Mesodermal cell (in vitro differentiated cells): ENCODE results near the gene CIT.

ENCODE experiments used
- H3K27ac ChIP-seq: 2 replicates; pipeline ENCODE4 v1.7.0; 2013; ENCODE audit warnings: mild to moderate bottlenecking, low read depth, low read length, moderate library complexity; ENCODE audit not compliant: severe bottlenecking
- H3K36me3 ChIP-seq: 2 replicates; pipeline ENCODE4 v1.7.1; 2013; ENCODE audit warnings: mild to moderate bottlenecking, low read length, moderate library complexity; ENCODE audit not compliant: control insufficient read depth, insufficient read depth
- H3K4me1 ChIP-seq: one replicate; pipeline ENCODE4 v1.7.1; 2013; ENCODE audit warnings: mild to moderate bottlenecking, low read length; ENCODE audit not compliant: insufficient read depth, control insufficient read depth, poor library complexity, severe bottlenecking
- H3K4me3 ChIP-seq: 2 replicates; pipeline ENCODE4 v1.7.0; 2013; ENCODE audit warnings: low read length, control low read depth, mild to moderate bottlenecking; ENCODE audit not compliant: insufficient read depth, poor library complexity, severe bottlenecking; ENCODE audit errors: extremely low read depth
- H3K9me3 ChIP-seq: 2 replicates; pipeline ENCODE4 v1.7.1; 2013; ENCODE audit warnings: mild to moderate bottlenecking, low read length, moderate library complexity; ENCODE audit not compliant: control insufficient read depth
- WGBS, 2 experiments: methylation state at CpG; one replicate each; pipeline ENCODE4 v1.1.5; 2013; ENCODE audit warnings: missing lambda C conversion rate in 2 of 2; ENCODE audit not compliant: insufficient coverage in 2 of 2; 5-methylcytosine and 5-hydroxymethylcytosine counted together

The CIT gene

GRCh38 chr12:119689935-119690500 lies 187.1 kb downstream of the CIT start:
- WGBS, 2 experiments, result 94 to 98% methylated on average over 24 to 37 of the region's 38 CpGs
- no peaks in the 10 kb centered on the region for H3K9me3 ChIP-seq
- H3K27ac ChIP-seq, result no peak overlapping the region
- H3K4me3 ChIP-seq, result no peak overlapping the region
- peaks cover 72% of the 10 kb centered on the region for H3K36me3 ChIP-seq
- H3K4me1 ChIP-seq, result no peaks in the 10 kb centered on the region

GRCh38 chr12:119687879-119688278 lies 189.2 kb downstream of the CIT start:
- Histone ChIP-seq H3K27ac (no peak overlapping the region), H3K9me3 (no peaks in the 10 kb centered on the region), H3K4me3 (no peak overlapping the region), H3K36me3 (peaks cover 79% of the 10 kb centered on the region), H3K4me1 (no peaks in the 10 kb centered on the region)
- 88 to 93% methylated on average over 2 to 9 of the region's 9 CpGs for WGBS, 2 experiments

DNA sequence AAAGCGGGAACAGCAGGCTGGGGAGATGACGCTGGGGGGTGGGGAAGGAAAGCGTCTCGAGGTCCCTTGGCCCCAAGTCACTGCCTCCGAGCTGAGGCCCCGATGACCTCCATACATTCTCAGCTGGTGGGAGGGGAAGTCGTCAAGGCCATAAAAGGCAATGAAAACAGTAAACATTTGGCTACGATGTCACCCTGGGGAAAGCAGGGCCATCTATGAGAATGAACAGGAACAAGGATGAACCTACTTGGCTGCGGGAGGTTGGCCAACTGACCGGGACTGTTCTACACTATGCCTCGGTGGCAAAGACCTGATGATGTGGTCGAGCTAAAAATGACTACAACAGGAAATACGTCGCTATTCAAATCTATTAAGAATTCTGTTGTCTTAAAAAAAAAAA lies 189.7 kb downstream of the CIT start:
- H3K27ac ChIP-seq, result no peak overlapping the region
- no peak overlapping the region for H3K4me3 ChIP-seq
- WGBS, 2 experiments, result 90 to 91% methylated on average over 8 to 12 of the region's 14 CpGs
- peaks cover 79% of the 10 kb centered on the region for H3K36me3 ChIP-seq
- no peaks in the 10 kb centered on the region for H3K9me3 ChIP-seq
- H3K4me1 ChIP-seq, result no peaks in the 10 kb centered on the region

GRCh38 chr12:119686776-119687175 lies 190.3 kb downstream of the CIT start:
- WGBS, 2 experiments, result 91 to 97% methylated on average over 13 of the region's 13 CpGs
- no peaks in the 10 kb centered on the region for H3K4me1 ChIP-seq
- no peaks in the 10 kb centered on the region for H3K9me3 ChIP-seq
- no peak overlapping the region for H3K4me3 ChIP-seq
- H3K36me3 ChIP-seq, result peaks cover 81% of the 10 kb centered on the region
- no peak overlapping the region for H3K27ac ChIP-seq

- Histone ChIP-seq H3K9me3 (no peaks in the 10 kb centered on the region), H3K4me1 (no peaks in the 10 kb centered on the region), H3K4me3 (no peak overlapping the region), H3K36me3 (peaks cover 81% of the 10 kb centered on the region), H3K27ac (no peak overlapping the region)
- WGBS, 2 experiments, result 95 to 96% methylated on average over 11 to 12 of the region's 12 CpGs
Measured at GRCh38 chr12:119686355-119686754, 190.8 kb downstream of the CIT start.

GRCh38 chr12:119685375-119685774 lies 191.7 kb downstream of the CIT start:
- H3K4me3 ChIP-seq, result no peak overlapping the region

GRCh38 chr12:119684711-119685369 lies 192.3 kb downstream of the CIT start:
- H3K36me3 ChIP-seq, result peaks cover 81% of the 10 kb centered on the region
- H3K9me3 ChIP-seq, result no peaks in the 10 kb centered on the region
- H3K4me1 ChIP-seq, result no peaks in the 10 kb centered on the region
- 100% methylated on average over 2 to 6 of the region's 10 CpGs for WGBS, 2 experiments
- no peak overlapping the region for H3K27ac ChIP-seq
- H3K4me3 ChIP-seq, result no peak overlapping the region

More at GRCh38 chr12:119685375-119685774, 191.7 kb downstream of the CIT start:
- 96 to 97% methylated on average over 4 of the region's 4 CpGs for WGBS, 2 experiments
- Histone ChIP-seq H3K4me1 (no peaks in the 10 kb centered on the region), H3K27ac (no peak overlapping the region), H3K36me3 (peaks cover 81% of the 10 kb centered on the region), H3K9me3 (no peaks in the 10 kb centered on the region)

DNA sequence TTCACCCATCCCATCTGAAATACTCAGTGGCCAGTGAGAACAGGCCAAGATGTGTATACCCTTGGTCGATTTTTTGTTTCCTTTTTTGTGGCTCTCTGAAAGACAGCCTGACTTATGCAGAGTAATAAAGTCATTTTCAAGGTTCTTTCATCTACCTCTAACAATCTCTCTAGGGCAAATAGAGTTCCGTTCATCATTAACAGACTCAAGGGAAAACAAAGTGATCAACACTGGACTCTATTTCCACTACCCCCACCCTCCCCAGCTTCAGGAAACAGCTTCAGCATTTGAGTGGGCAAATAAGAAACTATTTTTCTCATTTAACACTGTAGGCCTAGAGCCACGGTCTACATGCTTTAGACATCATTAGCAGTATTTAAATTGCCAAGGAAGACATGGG lies 193.3 kb downstream of the CIT start:
- Histone ChIP-seq H3K27ac (no peak overlapping the region), H3K4me3 (no peak overlapping the region), H3K36me3 (peaks cover 81% of the 10 kb centered on the region), H3K9me3 (no peaks in the 10 kb centered on the region), H3K4me1 (no peaks in the 10 kb centered on the region)
- WGBS, 2 experiments, result 100% methylated on average over 1 to 2 of the region's 3 CpGs

- Histone ChIP-seq H3K36me3 (peaks cover 81% of the 10 kb centered on the region), H3K27ac (no peak overlapping the region), H3K4me3 (no peak overlapping the region), H3K4me1 (no peaks in the 10 kb centered on the region), H3K9me3 (no peaks in the 10 kb centered on the region)
- 99% methylated on average over 5 of the region's 6 CpGs for WGBS, 2 experiments
Measured at GRCh38 chr12:119683413-119683812, 193.7 kb downstream of the CIT start.

DNA sequence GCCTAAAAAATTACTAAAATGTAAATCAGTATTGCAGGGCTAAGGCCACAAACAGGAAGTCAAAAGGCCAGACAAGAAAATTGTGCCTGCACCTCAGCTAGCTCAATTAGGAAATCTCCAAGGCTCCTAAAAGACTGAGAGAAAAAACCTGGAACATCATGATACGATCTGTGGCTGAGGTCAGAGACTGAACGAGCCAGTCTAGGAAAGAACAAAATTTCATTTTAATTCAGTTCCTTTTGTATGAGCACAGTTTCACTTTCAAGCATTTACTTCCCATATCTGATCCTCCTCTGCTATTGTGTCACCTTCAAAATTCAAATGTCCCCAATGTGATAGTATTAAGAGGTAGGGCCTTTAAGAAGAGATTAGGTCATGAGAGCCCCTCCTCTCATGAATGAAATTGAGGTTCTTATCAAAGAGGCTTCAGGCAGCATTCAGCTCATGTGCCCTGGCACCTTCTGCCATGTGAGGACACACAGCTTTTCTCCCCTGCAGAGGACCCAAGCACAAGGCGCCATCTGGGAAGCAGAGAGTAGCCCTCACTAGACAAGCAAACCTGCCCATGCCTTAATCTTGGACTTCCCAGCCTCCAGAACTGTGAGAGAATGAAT lies 194.4 kb downstream of the CIT start:
- Histone ChIP-seq H3K4me3 (no peak overlapping the region), H3K36me3 (peaks cover 81% of the 10 kb centered on the region), H3K9me3 (no peaks in the 10 kb centered on the region), H3K27ac (no peak overlapping the region), H3K4me1 (peaks cover 5% of the 10 kb centered on the region)
- WGBS, 2 experiments, result 90 to 97% methylated on average over 2 to 3 of the region's 3 CpGs
